Astrocyte (in vitro differentiated cells and primary cell): ENCODE measurements around the gene PRKCE. TPM values are rescaled to one million over a fixed set of nuclear protein-coding genes. Genes with fewer than 3 reads are reported as not detected.

ENCODE experiments used
- DNase-seq: peaks from one replicate; pipeline ENCODE4 v3.0.0-alpha.2; 2010; ENCODE audit warnings: low read depth
- FAIRE-seq: peaks from 2 replicates; lab custom pipeline; 2011; peaks lifted over from hg19 to GRCh38; lab: Jason Lieb, UNC
- H2AFZ ChIP-seq: 2 replicates; pipeline ENCODE4 v1.6.0; 2012; ENCODE audit warnings: low read depth, low read length, inconsistent platforms
- H3K27ac ChIP-seq: 2 replicates; pipeline ENCODE4 v1.5.1; 2011; ENCODE audit warnings: low read depth, low read length, inconsistent platforms
- H3K27me3 ChIP-seq: 2 replicates; pipeline ENCODE4 v1.6.0; 2011; ENCODE audit warnings: low read length, inconsistent platforms; ENCODE audit not compliant: insufficient read depth
- H3K36me3 ChIP-seq: 2 replicates; pipeline ENCODE4 v1.5.1; 2011; ENCODE audit warnings: low read length, inconsistent platforms; ENCODE audit not compliant: insufficient read depth
- H3K4me1 ChIP-seq: 2 replicates; pipeline ENCODE4 v1.5.1; 2011; ENCODE audit warnings: low read length, inconsistent platforms; ENCODE audit not compliant: insufficient read depth
- H3K4me2 ChIP-seq: 2 replicates; pipeline ENCODE4 v1.6.0; 2012; ENCODE audit warnings: low read length, inconsistent platforms
- H3K4me3 ChIP-seq: 2 replicates; pipeline ENCODE4 v1.5.1; 2011; ENCODE audit warnings: low read depth, mild to moderate bottlenecking, low read length, inconsistent platforms; ENCODE audit not compliant: insufficient read depth
- H3K79me2 ChIP-seq: 2 replicates; pipeline ENCODE4 v1.6.0; 2012; ENCODE audit warnings: mild to moderate bottlenecking, low read length, inconsistent platforms; ENCODE audit not compliant: insufficient read depth
- H3K9ac ChIP-seq: 2 replicates; pipeline ENCODE4 v1.6.0; 2012; ENCODE audit warnings: mild to moderate bottlenecking, low read length, inconsistent platforms
- H3K9me3 ChIP-seq: 2 replicates; pipeline ENCODE4 v1.5.1; 2012; ENCODE audit warnings: low read depth, mild to moderate bottlenecking, low read length, inconsistent platforms; ENCODE audit not compliant: insufficient read depth
- H4K20me1 ChIP-seq: 2 replicates; pipeline ENCODE4 v1.6.0; 2012; ENCODE audit warnings: low read length, inconsistent platforms; ENCODE audit not compliant: insufficient read depth
- H3K27ac Mint-ChIP-seq: one replicate; pipeline ENCODE4 v1.8.0; 2021; ENCODE audit warnings: mild to moderate bottlenecking, mixed read lengths; ENCODE audit not compliant: unreplicated experiment
- H3K27me3 Mint-ChIP-seq: one replicate; pipeline ENCODE4 v1.8.0; 2021; ENCODE audit warnings: low read depth, mixed read lengths; ENCODE audit not compliant: unreplicated experiment
- H3K36me3 Mint-ChIP-seq: one replicate; pipeline ENCODE4 v1.8.0; 2021; ENCODE audit warnings: low read depth, mixed read lengths; ENCODE audit not compliant: unreplicated experiment
- H3K4me1 Mint-ChIP-seq: one replicate; pipeline ENCODE4 v1.8.0; 2021; ENCODE audit warnings: low read depth, mixed read lengths; ENCODE audit not compliant: unreplicated experiment
- H3K4me3 Mint-ChIP-seq: one replicate; pipeline ENCODE4 v1.8.0; 2021; ENCODE audit warnings: mild to moderate bottlenecking, moderate library complexity, mixed read lengths; ENCODE audit not compliant: unreplicated experiment
- H3K9me3 Mint-ChIP-seq: one replicate; pipeline ENCODE4 v1.8.0; 2021; ENCODE audit warnings: mild to moderate bottlenecking, mixed read lengths; ENCODE audit not compliant: unreplicated experiment
- CTCF ChIP-seq: IDR thresholded peaks from 2 replicates; pipeline ENCODE4 v1.5.1; 2011; ENCODE audit warnings: low read depth, mild to moderate bottlenecking, inconsistent platforms, low read length, moderate library complexity; ENCODE audit not compliant: insufficient read depth
- EZH2 ChIP-seq: IDR thresholded peaks from 2 replicates; pipeline ENCODE4 v1.6.1; 2012; ENCODE audit warnings: mild to moderate bottlenecking, low read length, inconsistent platforms; ENCODE audit not compliant: insufficient read depth
- total RNA-seq: library from RNA; stranded (reverse); gene quantifications from 2 replicates; pipeline ENCODE4 v1.2.1, GENCODE V29; 2021

The PRKCE gene
- total RNA-seq, 1 donor from 2014 or later = 12.8 TPM

GRCh38 chr2:45855374-45855773 lies 203.9 kb downstream of the PRKCE start:
- H3K36me3 ChIP-seq = no peaks in the 10 kb centered on the region
- no peak overlapping the region for H3K9ac ChIP-seq
- H3K27ac ChIP-seq = no peak overlapping the region
- FAIRE-seq (no peak), DNase-seq (no peak)
- H3K27me3 Mint-ChIP-seq = peaks cover 6% of the 10 kb centered on the region
- no peaks in the 10 kb centered on the region for H3K79me2 ChIP-seq
- no peaks in the 10 kb centered on the region for H3K9me3 Mint-ChIP-seq
- H3K9me3 ChIP-seq = no peaks in the 10 kb centered on the region
- H3K4me3 ChIP-seq = no peak overlapping the region
- no peak overlapping the region for H3K27ac Mint-ChIP-seq
- peaks cover 7% of the 10 kb centered on the region for H3K4me1 Mint-ChIP-seq
- TF ChIP-seq EZH2 (no peak), CTCF (no peak)
- peaks cover 3% of the 10 kb centered on the region for H4K20me1 ChIP-seq
- no peak overlapping the region for H2AFZ ChIP-seq
- no peaks in the 10 kb centered on the region for H3K36me3 Mint-ChIP-seq
- no peak overlapping the region for H3K4me3 Mint-ChIP-seq
- H3K4me2 ChIP-seq = no peak overlapping the region
- H3K4me1 ChIP-seq = peaks cover 4% of the 10 kb centered on the region
- no peaks in the 10 kb centered on the region for H3K27me3 ChIP-seq

- H3K27me3 ChIP-seq = no peaks in the 10 kb centered on the region
- H3K4me3 ChIP-seq = no peak overlapping the region
- Mint-ChIP-seq H3K27ac (no peak overlapping the region), H3K27me3 (peaks cover 6% of the 10 kb centered on the region), H3K4me1 (peaks cover 15% of the 10 kb centered on the region), H3K4me3 (no peak overlapping the region), H3K9me3 (no peaks in the 10 kb centered on the region), H3K36me3 (no peaks in the 10 kb centered on the region)
- no peaks in the 10 kb centered on the region for H3K9me3 ChIP-seq
- no peaks in the 10 kb centered on the region for H3K79me2 ChIP-seq
- H2AFZ ChIP-seq = no peak overlapping the region
- H3K36me3 ChIP-seq = no peaks in the 10 kb centered on the region
- FAIRE-seq (no peak), DNase-seq (no peak)
- TF ChIP-seq CTCF (no peak), EZH2 (no peak)
- peaks cover 7% of the 10 kb centered on the region for H3K4me1 ChIP-seq
- no peaks in the 10 kb centered on the region for H4K20me1 ChIP-seq
- no peak overlapping the region for H3K4me2 ChIP-seq
- H3K9ac ChIP-seq = no peak overlapping the region
- H3K27ac ChIP-seq = no peak overlapping the region
These were observed 205.2 kb downstream of the PRKCE start for GRCh38 chr2:45856391-45857274.

- DNase-seq (no peak), FAIRE-seq (no peak)
- no peak overlapping the region for H3K4me2 ChIP-seq
- no peak overlapping the region for H3K27ac ChIP-seq
- H3K79me2 ChIP-seq = no peaks in the 10 kb centered on the region
- no peak overlapping the region for H3K9ac ChIP-seq
- no peaks in the 10 kb centered on the region for H3K27me3 ChIP-seq
- no peak overlapping the region for H3K27ac Mint-ChIP-seq
- peaks cover 6% of the 10 kb centered on the region for H3K27me3 Mint-ChIP-seq
- no peaks in the 10 kb centered on the region for H3K36me3 Mint-ChIP-seq
- no peaks in the 10 kb centered on the region for H3K9me3 ChIP-seq
- H3K4me3 ChIP-seq = no peak overlapping the region
- H3K9me3 Mint-ChIP-seq = no peaks in the 10 kb centered on the region
- no peaks in the 10 kb centered on the region for H3K36me3 ChIP-seq
- no peak for TF ChIP-seq EZH2
- TF ChIP-seq CTCF = no peak
- H3K4me1 Mint-ChIP-seq = peaks cover 15% of the 10 kb centered on the region
- H2AFZ ChIP-seq = no peak overlapping the region
- peaks cover 5% of the 10 kb centered on the region for H3K4me1 ChIP-seq
- no peak overlapping the region for H3K4me3 Mint-ChIP-seq
- no peaks in the 10 kb centered on the region for H4K20me1 ChIP-seq
These were observed 205.8 kb downstream of the PRKCE start for GRCh38 chr2:45857275-45857609.
